Measurements from ENCODE around the gene TMC4.
"Not testable (repeated sequence)": the region's sequence is repeated elsewhere in the genome, so short reads cannot be mapped to it uniquely, and the experiment has no call there.

Gene TMC4

GRCh38 chr19:54208784-54209057, 35.8 kb upstream of the TMC4 start:
- Histone ChIP-seq H3K36me3 (peaks cover 41% of the 10 kb centered on the region), H3K4me1 (ENCODE audit: control insufficient read depth in 1 of 2, insufficient read depth in 1 of 2, low read depth in 1 of 2, low read length in 1 of 2) (peaks cover 93 to 95% of the 10 kb centered on the region in 2 experiments), H3K27ac (peak overlapping the region; percentile 93)

GRCh38 chr19:54207983-54208783, 35.2 kb upstream of the TMC4 start:
- peaks cover 93 to 95% of the 10 kb centered on the region in 2 experiments for H3K4me1 ChIP-seq (ENCODE audit: control insufficient read depth in 1 of 2, insufficient read depth in 1 of 2, low read depth in 1 of 2, low read length in 1 of 2)
- H3K9me3 ChIP-seq: no peaks in the 10 kb centered on the region
- H3K4me3 ChIP-seq (ENCODE audit: low read depth in 1 of 2, low read length in 1 of 2): peak overlapping the region; percentile 59 to 87
- TF ChIP-seq, protein P1, sequence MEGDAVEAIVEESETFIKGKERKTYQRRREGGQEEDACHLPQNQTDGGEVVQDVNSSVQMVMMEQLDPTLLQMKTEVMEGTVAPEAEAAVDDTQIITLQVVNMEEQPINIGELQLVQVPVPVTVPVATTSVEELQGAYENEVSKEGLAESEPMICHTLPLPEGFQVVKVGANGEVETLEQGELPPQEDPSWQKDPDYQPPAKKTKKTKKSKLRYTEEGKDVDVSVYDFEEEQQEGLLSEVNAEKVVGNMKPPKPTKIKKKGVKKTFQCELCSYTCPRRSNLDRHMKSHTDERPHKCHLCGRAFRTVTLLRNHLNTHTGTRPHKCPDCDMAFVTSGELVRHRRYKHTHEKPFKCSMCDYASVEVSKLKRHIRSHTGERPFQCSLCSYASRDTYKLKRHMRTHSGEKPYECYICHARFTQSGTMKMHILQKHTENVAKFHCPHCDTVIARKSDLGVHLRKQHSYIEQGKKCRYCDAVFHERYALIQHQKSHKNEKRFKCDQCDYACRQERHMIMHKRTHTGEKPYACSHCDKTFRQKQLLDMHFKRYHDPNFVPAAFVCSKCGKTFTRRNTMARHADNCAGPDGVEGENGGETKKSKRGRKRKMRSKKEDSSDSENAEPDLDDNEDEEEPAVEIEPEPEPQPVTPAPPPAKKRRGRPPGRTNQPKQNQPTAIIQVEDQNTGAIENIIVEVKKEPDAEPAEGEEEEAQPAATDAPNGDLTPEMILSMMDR (IDR thresholded peaks at IDR 0.05): peak; percentile 12
- H3K36me3 ChIP-seq: peaks cover 46% of the 10 kb centered on the region
- no peaks in the 10 kb centered on the region for H3K27me3 ChIP-seq
- peak overlapping the region; percentile 93 for H3K27ac ChIP-seq

More at GRCh38 chr19:54208784-54209057, 35.8 kb upstream of the TMC4 start:
- peak overlapping the region; percentile 59 to 87 for H3K4me3 ChIP-seq (ENCODE audit: low read depth in 1 of 2, low read length in 1 of 2)
- H3K9me3 ChIP-seq: no peaks in the 10 kb centered on the region
- TF ChIP-seq, protein P1 (IDR thresholded peaks at IDR 0.05): no peak
- no peaks in the 10 kb centered on the region for H3K27me3 ChIP-seq

GRCh38 chr19:54207676-54207982, 34.7 kb upstream of the TMC4 start:
- Histone ChIP-seq H3K4me3 (ENCODE audit: low read depth in 1 of 2, low read length in 1 of 2) (peak overlapping the region; percentile 59 to 87), H3K4me1 (ENCODE audit: control insufficient read depth in 1 of 2, insufficient read depth in 1 of 2, low read depth in 1 of 2, low read length in 1 of 2) (peaks cover 93 to 95% of the 10 kb centered on the region in 2 experiments), H3K27me3 (no peaks in the 10 kb centered on the region), H3K36me3 (peaks cover 52% of the 10 kb centered on the region), H3K9me3 (no peaks in the 10 kb centered on the region), H3K27ac (peak overlapping the region; percentile 93)
- TF ChIP-seq, protein P1 (IDR thresholded peaks at IDR 0.05): no peak

- Histone ChIP-seq H3K4me1 (ENCODE audit: control insufficient read depth in 1 of 2, insufficient read depth in 1 of 2, low read depth in 1 of 2, low read length in 1 of 2) (peaks cover 94 to 95% of the 10 kb centered on the region in 2 experiments), H3K36me3 (peaks cover 56% of the 10 kb centered on the region), H3K4me3 (ENCODE audit: low read depth in 1 of 2, low read length in 1 of 2) (peak overlapping the region; percentile 59 to 87), H3K27ac (peak overlapping the region; percentile 93)
- H3K9me3 ChIP-seq, H3K27me3 ChIP-seq: not testable (repeated sequence)
Measured at GRCh38 chr19:54207193-54207592, 34.2 kb upstream of the TMC4 start.

DNA sequence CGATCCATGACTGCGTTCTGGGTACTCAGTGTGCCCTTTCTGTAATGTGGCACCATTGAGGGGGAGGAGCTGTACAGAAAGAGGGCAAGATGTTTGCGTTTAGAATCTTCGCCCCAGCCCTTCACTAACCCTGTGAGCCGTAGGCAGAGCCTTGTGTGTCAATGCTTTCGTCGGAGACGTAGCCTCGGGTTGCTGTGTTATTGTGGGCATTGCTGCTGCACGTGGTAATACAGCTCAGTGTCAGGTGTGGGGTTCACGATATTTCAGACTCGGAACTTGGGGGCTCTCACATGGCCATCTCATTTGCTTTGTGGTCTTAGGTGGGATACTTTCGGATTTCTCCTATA, 33.8 kb upstream of the TMC4 start:
- H3K4me3 ChIP-seq (ENCODE audit: low read depth in 1 of 2, low read length in 1 of 2): peak overlapping the region; percentile 59 to 87
- peaks cover 60% of the 10 kb centered on the region for H3K36me3 ChIP-seq
- H3K4me1 ChIP-seq (ENCODE audit: control insufficient read depth in 1 of 2, insufficient read depth in 1 of 2, low read depth in 1 of 2, low read length in 1 of 2): peaks cover 95 to 98% of the 10 kb centered on the region in 2 experiments
- H3K27ac ChIP-seq: peak overlapping the region; percentile 93
- TF ChIP-seq, protein P1 (IDR thresholded peaks at IDR 0.05): no peak
- no peaks in the 10 kb centered on the region for H3K27me3 ChIP-seq
- H3K9me3 ChIP-seq: no peaks in the 10 kb centered on the region

DNA sequence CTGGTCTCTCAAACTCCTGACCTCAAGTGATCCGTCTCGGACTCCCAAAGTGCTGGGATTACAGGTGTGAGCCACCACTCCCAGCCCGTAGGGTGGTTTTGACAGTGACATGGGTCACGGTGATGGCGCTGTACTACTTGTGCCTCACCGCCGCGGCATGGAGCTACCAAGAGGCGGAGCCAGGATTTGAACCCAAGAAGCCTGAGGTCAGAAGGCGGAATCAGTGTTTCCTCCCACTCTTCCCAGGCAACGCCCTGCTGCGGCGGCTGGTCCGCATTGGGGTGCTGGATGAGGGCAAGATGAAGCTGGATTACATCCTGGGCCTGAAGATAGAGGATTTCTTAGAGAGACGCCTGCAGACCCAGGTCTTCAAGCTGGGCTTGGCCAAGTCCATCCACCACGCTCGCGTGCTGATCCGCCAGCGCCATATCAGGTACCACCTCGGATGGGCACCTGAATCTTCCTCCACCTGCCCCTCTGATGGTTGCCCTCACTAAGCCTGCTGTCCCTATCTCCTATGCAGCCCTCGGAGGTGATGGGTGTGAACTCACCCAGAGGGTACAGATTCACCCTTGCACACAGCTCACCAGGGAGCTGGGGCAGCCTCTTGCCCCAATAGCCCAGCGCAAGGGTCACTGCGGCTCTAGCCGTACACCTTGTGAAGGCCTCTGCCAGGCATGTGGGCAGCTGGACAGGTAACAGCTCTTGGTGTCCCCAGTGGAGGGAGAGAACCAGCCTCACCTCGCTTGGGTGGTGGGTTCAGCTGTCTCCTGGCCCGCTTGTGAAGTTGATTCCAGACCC, 33.3 kb upstream of the TMC4 start:
- Histone ChIP-seq H3K27me3 (no peaks in the 10 kb centered on the region), H3K27ac (peak overlapping the region; percentile 93), H3K36me3 (peaks cover 66% of the 10 kb centered on the region), H3K9me3 (no peaks in the 10 kb centered on the region), H3K4me3 (ENCODE audit: low read depth in 1 of 2, low read length in 1 of 2) (peak overlapping the region; percentile 59 to 87), H3K4me1 (ENCODE audit: control insufficient read depth in 1 of 2, insufficient read depth in 1 of 2, low read depth in 1 of 2, low read length in 1 of 2) (peaks cover 97 to 99% of the 10 kb centered on the region in 2 experiments)
- TF ChIP-seq, protein P1 (IDR thresholded peaks at IDR 0.05): no peak

Data from neutrophil (primary cell).